Activated CD8-positive, alpha-beta memory T cell treated with anti-CD3 and anti-CD28 coated beads, Interleukin-2, amount 50 U/mL, for 24 hours (primary cell): ENCODE measurements around the gene ZDHHC23.

Source experiments
- DNase-seq: peaks from one replicate; pipeline ENCODE4 v3.0.0-alpha.2; 2020; ENCODE audit errors: extremely low read depth

ZDHHC23 gene, protein sequence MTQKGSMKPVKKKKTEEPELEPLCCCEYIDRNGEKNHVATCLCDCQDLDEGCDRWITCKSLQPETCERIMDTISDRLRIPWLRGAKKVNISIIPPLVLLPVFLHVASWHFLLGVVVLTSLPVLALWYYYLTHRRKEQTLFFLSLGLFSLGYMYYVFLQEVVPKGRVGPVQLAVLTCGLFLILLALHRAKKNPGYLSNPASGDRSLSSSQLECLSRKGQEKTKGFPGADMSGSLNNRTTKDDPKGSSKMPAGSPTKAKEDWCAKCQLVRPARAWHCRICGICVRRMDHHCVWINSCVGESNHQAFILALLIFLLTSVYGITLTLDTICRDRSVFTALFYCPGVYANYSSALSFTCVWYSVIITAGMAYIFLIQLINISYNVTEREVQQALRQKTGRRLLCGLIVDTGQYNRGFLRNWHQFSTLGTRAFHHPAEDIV

GRCh38 chr3:113947372-113948014, at the start of gene ZDHHC23:
Gene ZDHHC23 (plus strand): TSS chr3:113948013. CDS start chr3:113948803, 790 bp downstream.
- DNase-seq, result peak; percentile 1

DNA sequence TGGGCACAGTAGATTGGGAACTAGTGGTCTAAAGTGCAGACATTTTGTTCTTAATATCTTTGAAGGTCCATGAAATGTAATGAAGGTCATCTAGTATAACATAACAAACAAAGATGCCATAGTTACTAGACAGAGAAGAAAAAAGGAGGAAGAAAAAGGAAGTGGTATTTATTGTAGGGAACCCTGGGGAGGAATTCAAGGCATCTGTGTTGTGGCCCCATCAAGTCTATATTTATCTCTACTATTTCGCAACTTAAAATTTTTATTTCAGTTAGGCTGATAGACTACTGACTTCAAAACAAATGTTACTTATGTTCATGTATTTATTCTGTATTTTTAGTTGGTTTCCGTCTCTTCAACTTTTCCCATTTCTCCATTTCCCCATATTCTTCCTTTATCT, 48.9 kb upstream of the ZDHHC23 start:
- no peak for DNase-seq

- DNase-seq, result no peak
Measured at GRCh38 chr3:113906568-113907140, 41.2 kb upstream of the ZDHHC23 start.

- DNase-seq, result no peak
Measured at GRCh38 chr3:113908133-113908532, 39.7 kb upstream of the ZDHHC23 start.

DNA sequence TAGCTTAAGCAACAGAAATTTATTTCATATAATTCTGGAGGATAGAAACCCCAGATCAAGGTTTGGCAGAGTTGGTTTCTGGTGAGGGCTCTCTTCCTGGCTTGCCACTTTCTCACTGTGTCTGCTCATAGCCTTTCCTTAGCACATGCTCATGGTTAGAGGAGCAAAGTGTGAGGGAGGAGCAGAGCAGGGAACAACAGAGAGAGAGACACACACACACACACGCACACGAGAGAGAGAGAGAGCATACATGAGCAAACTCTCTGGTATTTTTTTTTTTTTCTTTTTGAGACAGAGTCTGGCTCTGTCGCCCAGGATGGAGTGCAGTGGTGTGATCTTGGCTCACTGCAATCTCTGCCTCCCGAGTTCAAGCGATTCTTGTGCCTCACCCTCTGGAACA, 36.8 kb upstream of the ZDHHC23 start:
- DNase-seq, result no peak

GRCh38 chr3:113912552-113913236, 35.1 kb upstream of the ZDHHC23 start:
- DNase-seq, result no peak

DNA sequence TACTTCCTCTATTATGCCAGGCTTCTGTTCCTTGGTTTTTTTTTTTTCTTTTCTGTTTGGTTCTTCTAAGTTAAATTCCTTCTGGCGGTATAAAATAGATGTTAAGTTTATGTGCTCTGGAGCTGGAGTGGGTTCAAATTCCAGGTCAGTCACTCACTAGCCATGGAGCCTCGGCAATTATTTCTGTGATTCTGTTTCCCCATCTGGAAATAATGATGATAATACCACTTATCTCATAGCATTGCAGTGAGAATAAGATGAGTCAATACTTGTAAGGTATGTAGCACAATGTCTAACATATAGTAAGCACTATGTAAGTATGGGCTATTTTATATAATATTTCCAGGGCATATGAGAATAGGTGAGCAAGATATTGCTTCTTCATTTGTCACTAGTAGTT, 33.2 kb upstream of the ZDHHC23 start:
- DNase-seq, result no peak

- DNase-seq, result no peak
Measured at GRCh38 chr3:113927556-113927955, 20.3 kb upstream of the ZDHHC23 start.

DNA sequence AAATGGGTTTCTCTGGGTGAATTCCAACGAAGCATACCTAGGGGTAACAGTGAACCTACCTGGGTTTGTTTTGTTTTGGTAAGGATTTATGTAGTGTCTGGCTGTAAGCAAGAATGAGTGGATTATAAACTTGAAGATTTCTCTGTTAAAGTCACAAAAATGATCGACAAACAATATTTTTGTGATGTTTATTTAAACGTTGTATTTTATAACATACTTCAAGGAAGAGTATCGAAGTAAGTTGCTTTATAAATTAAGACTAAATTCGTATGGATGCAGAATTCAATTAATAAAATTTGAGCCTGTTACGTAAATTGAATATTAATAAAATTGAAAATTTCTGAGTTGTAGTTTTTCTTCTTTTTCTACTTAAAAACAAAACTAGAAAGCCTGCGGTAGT, 982 bp upstream of the ZDHHC23 start:
- no peak for DNase-seq

DNA sequence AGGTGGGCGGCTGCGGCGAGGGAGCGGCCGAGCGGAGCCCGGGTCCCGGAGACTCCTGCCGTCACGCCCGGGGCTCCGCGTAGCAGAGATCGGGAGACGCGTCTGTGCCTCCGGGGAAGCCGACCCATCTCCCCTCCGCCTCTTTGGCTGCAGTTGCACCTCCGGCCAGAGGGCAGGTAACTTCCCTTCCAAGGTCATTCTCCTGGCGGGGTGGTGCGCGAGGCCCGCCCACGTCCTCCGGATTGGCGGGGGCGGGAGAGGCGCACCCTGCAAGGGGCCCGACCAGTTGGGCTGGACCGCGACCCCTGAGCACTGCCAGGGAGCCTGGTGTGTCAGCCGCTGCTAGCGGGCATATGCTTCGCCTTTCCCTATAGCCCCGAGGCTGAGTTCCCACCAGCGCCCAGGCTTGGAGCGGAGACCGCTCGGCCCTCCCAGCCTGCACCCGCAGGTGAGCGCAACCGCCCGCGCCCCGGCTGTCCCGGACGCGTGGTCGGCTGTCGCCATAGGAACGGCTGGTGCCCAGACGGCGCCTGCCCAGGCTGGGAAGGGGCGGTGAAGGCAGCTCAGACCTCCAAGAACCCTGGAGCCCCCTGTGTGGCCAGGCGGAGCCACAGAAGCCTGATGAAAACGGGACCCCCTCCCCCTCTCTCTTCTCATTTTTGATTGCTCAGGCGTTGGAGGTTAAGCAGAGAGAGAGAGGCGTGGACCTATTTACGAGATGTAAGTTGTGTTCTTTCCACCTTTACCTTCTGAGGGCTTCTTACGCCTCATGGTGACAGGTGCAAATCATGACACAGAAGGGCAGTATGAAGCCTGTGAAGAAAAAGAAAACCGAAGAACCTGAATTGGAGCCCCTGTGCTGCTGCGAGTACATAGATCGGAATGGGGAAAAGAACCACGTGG, 453 bp downstream of the ZDHHC23 start:
- DNase-seq, result no peak

DNA sequence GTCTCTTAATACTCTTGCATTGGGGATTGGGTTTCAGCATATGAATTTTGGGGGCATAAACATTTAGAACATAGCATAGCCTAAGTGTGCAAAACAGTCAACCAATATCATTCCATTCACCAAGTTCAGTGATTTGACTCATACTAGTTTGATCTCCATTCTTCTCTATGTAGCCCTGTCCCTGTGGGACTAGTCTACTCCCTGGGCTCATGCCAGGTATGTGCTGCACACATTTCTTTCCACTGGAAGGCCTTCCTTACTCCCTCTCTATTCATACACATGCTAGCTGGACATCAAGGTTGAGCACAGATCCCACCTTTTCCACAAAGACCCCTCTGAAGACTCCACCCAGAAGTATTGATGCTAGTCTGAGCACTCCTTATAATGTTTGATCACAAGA, 5.1 kb downstream of the ZDHHC23 start:
- DNase-seq, result no peak

DNA sequence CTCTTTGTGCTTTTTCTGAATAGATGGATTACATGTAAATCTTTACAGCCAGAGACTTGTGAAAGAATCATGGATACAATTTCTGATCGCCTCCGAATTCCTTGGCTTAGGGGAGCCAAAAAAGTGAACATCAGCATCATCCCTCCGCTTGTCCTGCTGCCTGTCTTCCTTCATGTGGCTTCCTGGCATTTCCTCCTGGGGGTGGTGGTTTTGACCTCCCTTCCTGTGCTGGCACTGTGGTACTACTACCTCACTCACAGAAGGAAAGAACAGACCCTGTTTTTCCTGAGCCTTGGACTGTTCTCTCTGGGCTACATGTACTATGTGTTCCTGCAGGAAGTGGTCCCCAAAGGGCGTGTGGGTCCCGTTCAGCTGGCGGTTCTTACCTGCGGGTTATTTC, 5.9 kb downstream of the ZDHHC23 start:
- no peak for DNase-seq

DNA sequence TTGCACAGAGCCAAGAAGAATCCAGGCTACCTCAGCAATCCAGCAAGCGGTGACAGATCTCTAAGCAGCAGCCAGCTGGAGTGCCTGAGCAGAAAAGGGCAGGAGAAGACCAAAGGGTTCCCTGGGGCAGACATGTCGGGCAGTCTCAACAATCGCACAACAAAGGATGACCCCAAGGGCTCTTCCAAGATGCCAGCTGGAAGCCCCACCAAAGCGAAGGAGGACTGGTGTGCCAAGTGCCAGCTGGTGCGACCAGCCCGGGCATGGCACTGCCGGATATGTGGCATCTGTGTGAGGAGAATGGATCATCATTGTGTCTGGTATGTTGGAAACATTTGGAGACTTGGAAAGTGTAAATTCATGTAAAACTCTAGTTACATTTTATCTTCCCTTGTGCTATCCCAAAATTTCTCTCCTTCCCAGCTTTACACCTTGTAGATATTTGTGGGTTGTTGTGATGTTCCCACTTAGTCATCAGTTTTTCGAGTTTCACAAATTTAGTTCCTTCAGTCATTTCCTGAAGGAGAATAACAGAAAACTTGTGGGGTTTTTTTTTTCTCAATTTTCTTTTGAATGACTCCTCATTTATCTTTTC, 6.4 kb downstream of the ZDHHC23 start:
- no peak for DNase-seq

DNA sequence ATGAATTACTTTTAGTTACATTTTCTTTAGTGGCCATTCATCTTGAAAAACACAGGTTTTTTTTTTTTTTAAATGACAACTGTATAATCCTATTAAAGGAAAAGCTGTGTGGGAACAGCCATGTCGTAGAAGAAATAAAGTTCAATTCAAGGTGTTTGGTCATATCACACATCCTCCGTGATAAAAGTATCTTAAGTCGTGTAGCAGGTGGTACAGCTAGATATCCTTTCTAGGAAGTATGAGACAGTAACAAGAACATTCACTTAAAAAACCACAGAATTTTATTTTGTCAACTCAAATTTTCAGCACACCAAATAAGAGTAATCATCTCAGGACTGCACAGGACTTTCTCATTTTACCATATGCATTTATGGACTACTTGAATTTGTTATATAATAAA, 16.1 kb downstream of the ZDHHC23 start:
- DNase-seq, result no peak

GRCh38 chr3:113966172-113966571, 18.4 kb downstream of the ZDHHC23 start:
- DNase-seq, result no peak

GRCh38 chr3:113968986-113969385, 21.2 kb downstream of the ZDHHC23 start:
- no peak for DNase-seq

DNA sequence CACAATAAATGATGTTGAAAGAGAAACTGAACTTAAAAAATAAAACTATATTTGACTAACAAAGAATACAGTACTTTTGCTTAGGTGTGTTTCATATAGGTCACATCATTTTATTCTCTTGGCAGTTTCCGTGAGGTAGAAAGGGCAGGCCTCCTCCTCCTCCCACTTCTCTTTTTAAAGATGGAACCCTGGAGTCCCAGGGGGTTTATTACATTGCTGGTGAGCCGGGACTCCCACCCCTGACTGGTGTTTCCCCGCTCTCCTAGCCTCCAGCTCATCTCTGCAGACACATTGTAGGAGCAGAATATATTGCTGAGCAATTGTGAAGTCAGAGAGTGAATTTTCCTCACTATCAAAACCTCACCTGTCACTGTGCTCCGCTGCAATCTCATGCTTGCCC, 30.0 kb downstream of the ZDHHC23 start:
- DNase-seq, result no peak

GRCh38 chr3:113979916-113980315, 32.1 kb downstream of the ZDHHC23 start:
- DNase-seq, result no peak

- DNase-seq, result no peak
Measured at GRCh38 chr3:113981803-113982202, 34.0 kb downstream of the ZDHHC23 start.

GRCh38 chr3:113983544-113983943, 35.7 kb downstream of the ZDHHC23 start:
- DNase-seq, result no peak

GRCh38 chr3:113985541-113985940, 37.7 kb downstream of the ZDHHC23 start:
- DNase-seq, result no peak
